ENCODE measurements around the gene GDI1. TPM values are rescaled to one million over a fixed set of nuclear protein-coding genes. Genes with fewer than 3 reads are reported as not detected.

GDI1 gene
- total RNA-seq, 4 donors from 2014 or later, result 64.9 to 115 (median 73.6) TPM

- peaks cover 39% of the 10 kb centered on the region for H3K36me3 ChIP-seq
- H3K4me1 ChIP-seq, result peaks cover 3% of the 10 kb centered on the region
- no peak overlapping the region for H3K4me3 ChIP-seq
- DNase-seq (ENCODE audit: low spot score in 2 of 2), result no peak
- TF ChIP-seq POLR2A (IDR thresholded peaks at IDR 0.05) (no peak), POLR2AphosphoS5 (IDR thresholded peaks at IDR 0.05) (no peak), EP300 (IDR thresholded peaks at IDR 0.05) (no peak)
- H3K9me3 ChIP-seq, result no peaks in the 10 kb centered on the region
- WGBS, result 70% methylated on average over 24 of the region's 28 CpGs
- H3K27me3 ChIP-seq, result no peaks in the 10 kb centered on the region
- no peak overlapping the region for H3K27ac ChIP-seq
These were observed 36.0 kb downstream of the GDI1 start for GRCh38 chrX:154472685-154473632.

- no peak overlapping the region for H3K27ac ChIP-seq
- no peak for TF ChIP-seq CTCF (IDR thresholded peaks at IDR 0.05)
- no peak overlapping the region for H3K4me3 ChIP-seq
- 74% methylated on average over 7 of the region's 7 CpGs for WGBS
- H3K36me3 ChIP-seq, result peaks cover 31% of the 10 kb centered on the region
- H3K9me3 ChIP-seq, result no peaks in the 10 kb centered on the region
- H3K4me1 ChIP-seq, result peaks cover 8% of the 10 kb centered on the region
- H3K27me3 ChIP-seq, result no peaks in the 10 kb centered on the region
- no peak for DNase-seq (ENCODE audit: low spot score in 2 of 2)
These were observed 36.7 kb downstream of the GDI1 start for GRCh38 chrX:154473683-154474082.

- Histone ChIP-seq H3K36me3 (peaks cover under 1% of the 10 kb centered on the region), H3K4me1 (peaks cover 15% of the 10 kb centered on the region), H3K27me3 (no peaks in the 10 kb centered on the region), H3K4me3 (no peak overlapping the region), H3K27ac (no peak overlapping the region), H3K9me3 (no peaks in the 10 kb centered on the region)
- 60% methylated on average over 8 of the region's 8 CpGs for WGBS
- no peak for DNase-seq (ENCODE audit: low spot score in 2 of 2)
- TF ChIP-seq CTCF (IDR thresholded peaks at IDR 0.05) (no peak), POLR2A (IDR thresholded peaks at IDR 0.05) (no peak), POLR2AphosphoS5 (IDR thresholded peaks at IDR 0.05) (no peak)
These were observed 39.9 kb downstream of the GDI1 start for GRCh38 chrX:154476821-154477220.

GRCh38 chrX:154477891-154478477, 41.0 kb downstream of the GDI1 start:
- H3K4me3 ChIP-seq, result peak overlapping the region; percentile 60
- no peaks in the 10 kb centered on the region for H3K9me3 ChIP-seq
- no peaks in the 10 kb centered on the region for H3K27me3 ChIP-seq
- no peak for TF ChIP-seq EP300 (IDR thresholded peaks at IDR 0.05)
- TF ChIP-seq POLR2AphosphoS5 (IDR thresholded peaks at IDR 0.05), result no peak
- no peak for TF ChIP-seq CTCF (IDR thresholded peaks at IDR 0.05)
- TF ChIP-seq POLR2A (IDR thresholded peaks at IDR 0.05), result no peak
- DNase-seq (ENCODE audit: low spot score in 2 of 2), result peak in 1 of 2 donors; percentile 64
- 68% methylated on average over 22 of the region's 24 CpGs for WGBS
- peak overlapping the region; percentile 24 for H3K27ac ChIP-seq
- H3K36me3 ChIP-seq, result no peaks in the 10 kb centered on the region
- H3K4me1 ChIP-seq, result peaks cover 15% of the 10 kb centered on the region

GRCh38 chrX:154478728-154479622, 42.0 kb downstream of the GDI1 start, which contains the start of gene LAGE3:
Gene LAGE3 (minus strand): TSS chrX:154479281. CDS start chrX:154478915, 366 bp downstream.
- Histone ChIP-seq H3K36me3 (no peaks in the 10 kb centered on the region), H3K4me3 (peak within 1 kb of the TSS; percentile 60), H3K4me1 (peaks cover 15% of the 10 kb centered on the region), H3K27me3 (no peaks in the 10 kb centered on the region), H3K9me3 (no peaks in the 10 kb centered on the region), H3K27ac (peak within 1 kb of the TSS; percentile 79)
- 52% methylated on average over 69 of the region's 85 CpGs for WGBS
- TF ChIP-seq EP300 (IDR thresholded peaks at IDR 0.05), result no peak
- no peak for TF ChIP-seq POLR2AphosphoS5 (IDR thresholded peaks at IDR 0.05)
- no peak for TF ChIP-seq CTCF (IDR thresholded peaks at IDR 0.05)
- peak in 1 of 2 donors; percentile 25 for TF ChIP-seq POLR2A (IDR thresholded peaks at IDR 0.05)
- DNase-seq (ENCODE audit: low spot score in 2 of 2), result peak; percentile 93 to 96
